NK-92 (cell line): ENCODE measurements around the gene ADAMTS18.

Source experiments
- DNase-seq: peaks from one replicate; lab custom pipeline; 2025; ENCODE audit not compliant: unreplicated experiment; lab: John Stamatoyannopoulos, UW

Gene ADAMTS18

GRCh38 chr16:77439106-77439505, 4.3 kb upstream of the ADAMTS18 start:
- DNase-seq, result no peak

- DNase-seq, result no peak
These were observed 3.0 kb upstream of the ADAMTS18 start for GRCh38 chr16:77437859-77438258.

GRCh38 chr16:77435272-77435820, 512 bp upstream of the ADAMTS18 start:
- DNase-seq, result no peak

- no peak for DNase-seq
These were observed 758 bp downstream of the ADAMTS18 start for GRCh38 chr16:77434022-77434529.

- no peak for DNase-seq
These were observed 1.7 kb downstream of the ADAMTS18 start for GRCh38 chr16:77433146-77433545.

- no peak for DNase-seq
These were observed 2.6 kb downstream of the ADAMTS18 start for GRCh38 chr16:77432264-77432663.

GRCh38 chr16:77430787-77431585, 3.8 kb downstream of the ADAMTS18 start:
- no peak for DNase-seq

DNA sequence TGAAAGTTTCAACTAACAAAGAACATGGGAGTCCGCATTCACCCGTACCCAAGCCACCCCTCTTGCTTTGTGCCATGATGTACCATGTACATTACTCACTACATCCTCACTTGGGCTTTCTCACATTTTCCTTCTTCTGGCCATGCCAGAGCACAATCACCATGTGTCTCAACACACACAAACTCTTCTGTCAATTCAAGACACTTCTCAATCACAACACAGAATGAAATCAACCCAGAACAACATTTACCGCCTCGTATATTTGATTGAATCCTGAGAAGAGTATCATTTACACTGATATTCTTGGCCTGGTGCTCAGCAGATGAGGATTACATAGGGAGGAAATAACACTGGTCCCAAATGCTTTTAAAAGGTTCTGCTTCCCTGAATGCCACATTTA, 4.5 kb downstream of the ADAMTS18 start:
- no peak for DNase-seq

DNA sequence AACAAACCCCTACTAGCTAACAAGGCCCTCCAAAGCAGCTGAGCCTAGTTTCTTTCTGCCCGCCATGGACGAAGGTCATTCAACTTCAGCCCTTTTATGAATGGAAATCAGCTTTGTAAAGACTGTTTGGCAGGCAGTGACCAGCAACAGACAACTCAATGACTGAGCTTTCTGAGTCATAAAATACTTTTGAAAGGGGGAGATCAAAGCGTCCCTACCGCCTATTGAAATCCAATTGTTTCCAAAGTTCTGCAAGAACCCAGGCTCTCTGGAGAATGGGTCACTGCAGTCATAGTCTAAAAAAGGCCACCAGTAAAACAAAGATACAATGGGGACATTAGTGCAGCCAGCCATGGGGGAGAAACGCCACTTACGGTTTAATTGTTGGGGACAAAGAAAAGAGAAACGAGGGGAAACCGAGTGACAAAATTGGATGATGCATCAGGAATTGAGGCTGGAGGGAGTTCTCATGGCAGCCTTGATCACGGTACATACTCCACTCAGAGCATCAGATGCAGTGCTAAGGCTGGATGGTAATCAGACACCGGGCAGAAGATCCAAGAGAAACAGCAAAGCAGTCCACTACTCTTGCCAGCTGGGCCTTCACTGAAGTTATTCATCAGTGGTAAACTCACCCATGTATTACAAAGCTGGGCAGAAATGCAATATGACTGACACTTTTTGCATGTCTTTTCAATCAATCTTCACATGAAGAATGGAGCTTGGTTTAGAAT, 9.8 kb downstream of the ADAMTS18 start:
- DNase-seq, result no peak

- DNase-seq, result no peak
These were observed 12.5 kb downstream of the ADAMTS18 start for GRCh38 chr16:77422196-77422784.

DNA sequence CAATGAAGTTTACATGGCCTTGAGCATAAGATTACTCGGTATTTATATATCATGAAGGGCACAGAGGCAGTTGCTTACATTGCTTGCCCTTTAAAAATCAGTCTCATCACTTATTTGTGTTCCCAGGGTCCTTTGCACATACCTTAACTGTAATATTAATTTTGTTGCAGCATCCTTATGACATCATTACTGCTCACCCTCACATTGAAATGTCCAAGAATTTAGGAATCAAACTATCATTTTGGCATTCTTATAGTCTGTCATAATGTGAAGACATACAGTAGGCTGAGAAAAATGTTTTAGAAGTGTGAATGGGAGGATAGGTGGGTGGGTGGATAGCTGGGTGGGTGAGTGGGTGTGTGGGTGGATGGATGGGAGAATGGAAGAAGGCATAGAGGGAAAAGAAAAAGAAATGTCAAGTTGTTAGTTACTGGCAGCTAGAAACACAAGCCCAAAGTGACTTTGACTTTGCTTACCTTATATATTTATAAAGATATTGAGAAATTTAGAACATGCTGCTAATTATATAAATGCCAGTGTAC, 17.8 kb downstream of the ADAMTS18 start:
- no peak for DNase-seq

DNA sequence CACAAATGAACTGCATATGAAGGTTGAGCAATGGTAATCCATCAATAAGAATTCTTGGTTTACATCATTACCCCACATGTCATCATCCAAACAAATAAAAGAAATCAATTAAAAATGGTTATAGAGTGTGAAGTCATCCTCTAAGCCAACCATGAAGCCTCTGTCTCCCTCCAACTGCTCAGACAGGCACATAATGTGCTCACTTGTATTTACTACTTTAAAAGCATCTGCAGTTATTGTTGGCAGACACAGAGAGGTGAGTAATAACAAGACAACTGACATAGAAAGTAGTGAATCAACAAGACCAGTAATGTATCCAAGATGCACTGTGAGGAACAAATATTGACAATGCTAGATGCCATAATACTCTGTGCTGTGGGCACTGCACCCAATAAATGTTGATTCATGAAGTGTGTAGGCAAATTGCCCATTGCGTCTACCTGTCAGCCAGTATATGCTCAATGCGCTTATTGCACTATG, 20.0 kb downstream of the ADAMTS18 start:
- no peak for DNase-seq

DNA sequence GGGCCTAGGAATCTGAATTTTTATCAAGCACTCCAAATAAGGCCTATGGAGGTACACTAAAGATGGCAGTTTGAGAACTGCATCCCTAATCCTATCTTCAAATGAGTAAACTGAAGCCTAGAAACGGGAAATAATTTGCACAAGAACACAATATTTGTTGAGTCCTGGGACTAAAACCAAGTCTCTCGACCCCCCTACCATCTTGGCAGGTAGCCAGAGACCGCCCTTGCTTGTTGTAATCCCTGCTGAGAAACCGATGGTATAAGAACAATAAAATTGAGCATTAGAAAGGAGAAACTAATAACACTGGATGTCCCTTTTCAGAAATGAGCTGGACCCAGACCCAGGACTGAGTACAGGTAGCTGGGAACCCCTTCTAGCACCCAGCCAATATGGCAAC, 24.4 kb downstream of the ADAMTS18 start:
- no peak for DNase-seq

DNA sequence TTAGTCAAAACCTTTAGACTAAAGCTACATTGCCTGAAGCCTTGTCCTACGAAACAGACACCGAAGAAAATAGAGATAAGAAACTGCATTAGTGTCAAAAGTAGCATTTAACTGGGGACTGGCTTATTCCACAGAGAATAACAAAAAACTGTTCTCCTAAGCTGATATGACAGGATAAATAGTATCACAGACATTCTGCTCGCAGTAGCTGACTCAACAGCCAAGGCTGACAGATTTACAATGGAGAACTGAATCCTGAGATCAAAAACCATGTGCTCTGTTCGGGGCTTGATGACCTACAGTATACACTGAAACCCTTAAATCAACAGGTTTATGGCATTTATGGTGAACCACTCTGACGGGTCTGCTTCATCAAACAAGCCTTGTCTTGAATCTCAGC, 25.5 kb downstream of the ADAMTS18 start:
- no peak for DNase-seq

DNA sequence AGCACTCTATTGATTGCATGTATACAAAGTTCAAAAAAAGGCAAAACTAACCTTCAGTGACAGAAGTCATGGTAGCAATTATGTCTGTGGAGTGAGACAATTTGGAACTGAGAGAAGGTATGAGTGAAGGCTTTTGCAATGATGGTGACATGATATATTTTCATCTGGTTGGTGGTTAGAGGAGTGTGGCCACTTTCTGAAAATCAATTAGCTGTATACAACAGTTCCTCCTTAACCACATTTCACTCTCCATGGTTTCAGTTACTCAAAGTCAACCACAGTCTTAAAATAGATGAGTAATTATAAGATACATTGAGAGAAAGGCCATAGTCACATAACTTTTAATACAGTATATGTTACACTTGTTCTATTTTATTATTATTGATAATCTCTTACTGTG, 26.2 kb downstream of the ADAMTS18 start:
- DNase-seq, result no peak

GRCh38 chr16:77406680-77407079, 28.2 kb downstream of the ADAMTS18 start:
- DNase-seq, result no peak

- DNase-seq, result no peak
These were observed 30.1 kb downstream of the ADAMTS18 start for GRCh38 chr16:77404775-77405174.

DNA sequence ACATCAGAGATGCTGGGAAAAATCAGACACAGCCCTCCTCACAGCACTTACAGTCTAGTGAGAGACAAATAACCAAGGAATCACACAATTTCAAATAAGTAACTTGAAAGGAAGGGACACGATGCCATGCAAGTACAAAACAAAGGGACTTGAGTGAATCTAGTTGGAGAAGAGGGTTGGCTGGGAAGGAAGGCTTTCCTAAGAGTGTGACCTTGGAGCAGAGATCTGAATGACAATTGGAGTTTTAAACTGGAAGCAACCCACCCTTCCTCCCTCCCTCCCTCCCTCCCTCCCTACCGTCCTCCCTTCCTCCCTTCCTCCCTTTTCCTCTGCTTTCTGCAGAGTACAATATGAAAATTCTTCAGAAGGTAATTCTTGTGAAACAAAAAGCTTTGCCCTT, 31.1 kb downstream of the ADAMTS18 start:
- DNase-seq, result no peak

DNA sequence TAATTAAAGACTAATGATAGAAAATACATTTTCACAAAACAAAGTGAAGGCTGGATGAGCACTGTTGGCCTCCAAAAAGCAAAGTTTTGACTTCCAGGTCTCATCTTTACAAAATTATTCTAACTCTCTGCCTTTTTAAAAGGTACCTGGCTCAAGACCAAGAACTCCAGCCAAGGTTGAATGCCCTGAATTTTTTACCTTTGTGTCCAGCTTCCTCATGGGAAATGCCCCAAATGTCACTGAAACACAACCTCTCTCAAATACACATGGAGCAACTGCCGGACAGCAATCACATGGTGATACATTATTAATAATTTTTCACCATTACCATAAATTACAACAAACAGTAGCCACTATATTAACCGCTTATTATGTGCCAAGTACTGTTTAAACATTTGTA, 32.2 kb downstream of the ADAMTS18 start:
- DNase-seq, result no peak

DNA sequence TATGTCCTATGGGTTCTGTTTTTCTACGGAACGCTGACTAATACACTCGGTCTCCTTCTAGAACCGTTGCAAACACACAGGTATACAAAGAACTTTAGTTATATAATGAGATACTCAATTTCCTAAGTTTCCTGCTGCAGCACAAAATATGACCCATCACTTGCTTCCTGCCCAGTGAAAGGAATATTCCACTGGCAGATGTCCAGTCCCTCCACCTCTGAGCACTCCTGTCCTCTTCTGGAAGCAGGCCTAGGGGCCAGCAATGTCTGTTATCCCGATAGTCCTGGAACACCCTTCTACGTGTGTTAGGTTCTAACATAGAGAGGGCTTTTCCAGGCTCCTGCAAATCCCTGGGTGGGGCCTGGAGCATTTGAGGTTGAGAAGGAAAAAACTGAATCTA, 32.7 kb downstream of the ADAMTS18 start:
- DNase-seq, result no peak

DNA sequence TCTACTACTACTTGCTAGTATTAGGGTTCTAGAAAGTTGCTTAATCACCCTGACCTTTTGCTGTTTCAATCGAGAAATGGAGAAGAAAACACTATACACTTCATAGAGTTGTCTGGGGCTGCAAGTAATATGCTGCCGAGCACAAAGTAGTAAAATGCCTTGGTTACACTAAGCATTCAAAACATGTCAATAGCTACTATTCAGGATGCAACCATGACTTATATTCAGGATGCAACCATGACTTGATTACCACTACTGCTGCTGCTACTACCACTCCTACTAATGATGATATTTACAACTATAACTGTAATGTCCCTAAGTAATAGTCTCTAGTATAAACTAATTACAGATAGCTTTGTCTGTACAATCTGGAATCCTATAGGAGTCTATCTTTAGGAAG, 35.3 kb downstream of the ADAMTS18 start:
- no peak for DNase-seq
